ENCODE data around the gene MTX3.

MTX3 gene

GRCh38 chr5:79936646-79937216 lies 54.3 kb downstream of the MTX3 start:
- in situ Hi-C loops (cut with MboI; ENCODE audit: low sequenced_read_pairs), result no loop called here

GRCh38 chr5:79936002-79936645 lies 54.9 kb downstream of the MTX3 start:
- in situ Hi-C loops (cut with MboI; ENCODE audit: low sequenced_read_pairs), result no loop called here

DNA sequence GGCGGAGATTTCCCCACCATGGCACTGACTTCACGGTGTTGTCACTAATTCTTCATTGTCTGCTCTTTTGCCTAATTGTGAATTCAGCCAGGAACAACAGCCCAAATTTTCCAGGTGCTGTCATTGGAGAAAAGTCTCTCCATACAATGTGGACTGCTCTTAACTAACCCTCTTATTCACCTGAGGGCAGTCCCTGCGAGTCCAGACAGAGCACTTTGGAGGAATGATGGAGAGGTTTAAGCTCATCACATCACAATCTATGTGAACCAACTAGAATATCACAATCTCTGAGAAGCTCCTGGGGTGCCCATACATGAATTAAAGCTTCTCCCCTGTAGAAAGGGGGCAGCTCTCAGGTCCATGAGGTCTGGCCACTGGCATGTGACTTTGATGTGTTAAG lies 56.4 kb downstream of the MTX3 start:
- in situ Hi-C loops (cut with MboI; ENCODE audit: low sequenced_read_pairs), result no loop called here

- in situ Hi-C loops (cut with MboI; ENCODE audit: low sequenced_read_pairs), result no loop called here
Observed at GRCh38 chr5:79932510-79933504, 58.3 kb downstream of the MTX3 start.

DNA sequence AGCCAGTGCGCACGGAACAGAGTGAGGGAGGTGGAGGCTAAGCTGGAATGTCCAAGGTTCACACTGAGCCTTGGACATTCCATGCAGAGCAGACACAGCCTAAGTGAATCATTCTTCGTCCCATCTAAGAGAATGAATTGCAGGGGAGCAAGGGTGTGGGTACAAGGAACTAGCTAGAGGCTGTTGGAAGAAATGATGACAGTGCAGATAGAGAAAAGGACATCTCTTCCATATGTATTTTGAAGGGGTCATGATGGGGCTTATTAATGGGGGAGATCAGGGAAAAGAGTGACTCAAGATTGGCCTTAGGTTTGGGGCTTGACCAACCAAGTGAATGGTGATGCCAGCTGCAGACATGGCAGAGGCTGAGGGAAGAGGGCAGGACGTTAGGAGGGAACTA lies 59.2 kb downstream of the MTX3 start:
- in situ Hi-C loops (cut with MboI; ENCODE audit: low sequenced_read_pairs), result no loop called here

DNA sequence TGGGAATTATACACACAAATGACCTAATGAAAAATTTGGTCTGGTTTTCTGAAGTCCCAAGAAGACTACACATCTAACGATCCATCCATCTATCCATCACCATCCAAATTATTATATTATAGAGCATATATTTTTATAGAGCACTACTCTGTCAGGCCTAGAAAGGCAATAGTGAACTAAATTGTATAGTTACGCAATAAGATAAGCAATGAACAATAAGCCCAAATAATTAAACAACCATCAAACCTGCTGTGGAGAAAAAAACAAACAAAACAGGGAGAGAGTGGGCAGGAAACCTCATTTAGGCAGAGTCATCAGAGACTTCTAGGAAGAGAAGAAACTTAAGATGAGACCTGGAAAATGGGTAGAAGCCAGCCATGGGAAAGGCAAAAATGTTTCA lies 59.7 kb downstream of the MTX3 start:
- in situ Hi-C loops (cut with MboI; ENCODE audit: low sequenced_read_pairs), result no loop called here

DNA sequence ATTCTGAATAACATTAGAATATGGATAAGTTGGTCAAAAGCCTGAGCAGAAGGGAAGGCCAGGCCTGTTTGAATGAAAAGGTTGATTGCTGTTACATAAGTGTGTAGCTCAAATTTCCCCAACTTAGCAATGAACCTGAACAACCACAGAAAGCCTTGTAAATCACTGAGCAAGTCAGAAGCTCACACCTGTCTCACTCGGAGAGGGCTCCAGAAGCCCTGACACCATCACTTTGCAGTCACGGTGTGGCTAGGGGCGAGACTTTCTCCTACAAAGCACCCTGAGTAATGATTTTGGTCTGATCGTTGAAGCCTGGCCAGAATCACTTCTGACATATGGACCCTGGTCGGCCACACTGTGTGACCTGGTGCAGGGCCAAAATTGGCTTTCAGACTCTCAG lies 62.0 kb downstream of the MTX3 start:
- in situ Hi-C loops (cut with MboI; ENCODE audit: low sequenced_read_pairs), result no loop called here

Data from hTERT RPE-1 (cell line).